Naive thymus-derived CD4-positive, alpha-beta T cell (primary cell): ENCODE measurements around the gene SLC22A2. TPM values are rescaled to one million over a fixed set of nuclear protein-coding genes. Genes with fewer than 3 reads are reported as not detected.

ENCODE experiments used
- ATAC-seq: fragments of 150-1000 bp; cut with Tn5 transposase; 2 replicates; pipeline ENCODE4 v1.10.0; 2021; ENCODE audit warnings: mild to moderate bottlenecking, moderate library complexity
- CTCF ChIA-PET: fragments of 350-600 bp; sonication (Branson Sonifier 250); formaldehyde crosslinking; loops from one replicate; lab custom pipeline; 2021; ENCODE audit warnings: antibody characterized with exemption; lab: Charles Lee
- POLR2A ChIA-PET: fragments of 350-600 bp; sonication (Branson Sonifier 250); formaldehyde crosslinking; loops from one replicate; lab custom pipeline; 2021; ENCODE audit warnings: antibody characterized with exemption, inconsistent platforms; lab: Charles Lee
- DNase-seq, 9 donors: peaks; one replicate each; pipeline versions ENCODE4 v3.0.0 to v3.0.0-alpha.2; 2020 to 2022; ENCODE audit warnings: mixed read lengths in 1 of 9
- H3K27ac ChIP-seq: one replicate; pipeline ENCODE4 v1.7.0; 2013; ENCODE audit warnings: mild to moderate bottlenecking, low read depth, low read length, moderate library complexity
- H3K27me3 ChIP-seq, 2 donors: one replicate each; pipeline ENCODE4 v1.7.0; 2013; ENCODE audit warnings: low read length in 2 of 2, mild to moderate bottlenecking in 2 of 2, moderate library complexity in 2 of 2; ENCODE audit not compliant: control insufficient read depth in 2 of 2, insufficient read depth in 2 of 2
- H3K36me3 ChIP-seq, 3 experiments: 1 replicate in 2 of 3; 2 replicates in 1 of 3; pipeline ENCODE4 v1.7.0; 2013; ENCODE audit warnings: low read length in 3 of 3, mild to moderate bottlenecking in 3 of 3, moderate library complexity in 1 of 3; ENCODE audit not compliant: insufficient read depth in 3 of 3, control insufficient read depth in 2 of 3
- H3K4me1 ChIP-seq, 2 donors: one replicate each; pipeline ENCODE4 v1.7.0; 2013; ENCODE audit warnings: low read length in 2 of 2, mild to moderate bottlenecking in 2 of 2, moderate library complexity in 1 of 2; ENCODE audit not compliant: control insufficient read depth in 2 of 2, insufficient read depth in 2 of 2
- H3K4me3 ChIP-seq: 2 replicates; pipeline ENCODE4 v1.7.0; 2013; ENCODE audit warnings: mild to moderate bottlenecking, low read length
- H3K9me3 ChIP-seq, 3 experiments: 1 replicate in 2 of 3; 2 replicates in 1 of 3; pipeline ENCODE4 v1.7.0; 2013; ENCODE audit warnings: low read length in 3 of 3; ENCODE audit not compliant: control insufficient read depth in 2 of 3
- H3K27ac Mint-ChIP-seq, 9 donors: one replicate each; pipeline ENCODE4 v1.8.0; 2020 to 2022; ENCODE audit warnings: mixed read lengths in 9 of 9, mild to moderate bottlenecking in 8 of 9, moderate library complexity in 5 of 9, inconsistent platforms in 2 of 9
- H3K27me3 Mint-ChIP-seq, 5 donors: one replicate each; pipeline ENCODE4 v1.8.0; 2021 to 2022; ENCODE audit warnings: mixed read lengths in 5 of 5, mild to moderate bottlenecking in 1 of 5
- H3K36me3 Mint-ChIP-seq, 5 donors: one replicate each; pipeline ENCODE4 v1.8.0; 2020 to 2022; ENCODE audit warnings: mixed read lengths in 5 of 5, mild to moderate bottlenecking in 3 of 5, inconsistent platforms in 1 of 5
- H3K4me1 Mint-ChIP-seq, 7 donors: one replicate each; pipeline ENCODE4 v1.8.0; 2020 to 2022; ENCODE audit warnings: mixed read lengths in 7 of 7, mild to moderate bottlenecking in 3 of 7, inconsistent platforms in 1 of 7
- H3K4me3 Mint-ChIP-seq, 10 donors: one replicate each; pipeline ENCODE4 v1.8.0; 2020 to 2022; ENCODE audit warnings: mild to moderate bottlenecking in 10 of 10, mixed read lengths in 10 of 10, moderate library complexity in 6 of 10, inconsistent platforms in 2 of 10
- H3K9me3 Mint-ChIP-seq, 11 donors: one replicate each; pipeline ENCODE4 v1.8.0; 2020 to 2022; ENCODE audit warnings: mixed read lengths in 11 of 11, mild to moderate bottlenecking in 4 of 11, inconsistent platforms in 1 of 11, moderate library complexity in 1 of 11
- intact Hi-C, 2 donors: fragments of 100-400 bp; cut with micrococcal nuclease; formaldehyde crosslinking; loops; one replicate each; pipeline ENCODE4 v1.15.1; 2023
- polyA plus RNA-seq, 2 donors: library from polyadenylated mRNA; unstranded; fragments of 300-500 nt; fragmentation: Illumina TruSeq; gene quantifications; one replicate each; pipeline ENCODE4 v1.2.3, GENCODE V29; 2021
- total RNA-seq, 6 experiments: library from RNA in 5 of 6; stranded (reverse) in 5 of 6; gene quantifications; 1 replicate in 5 of 6; 2 replicates in 1 of 6; pipeline ENCODE4 v1.2.3 and lab custom pipeline; 2021 to 2026

Gene SLC22A2
- total and polyA plus RNA-seq, 7 experiments from 2014 or later = not detected

GRCh38 chr6:160299559-160299958 lies 40.9 kb upstream of the SLC22A2 start:
- ChIA-PET CTCF (no interaction called here), POLR2A (no interaction called here)
- no peaks in the 10 kb centered on the region for H3K27me3 ChIP-seq
- H3K36me3 ChIP-seq = no peaks in the 10 kb centered on the region
- Mint-ChIP-seq H3K27ac (no peak overlapping the region), H3K36me3 (no peaks in the 10 kb centered on the region), H3K27me3 (peaks cover 0 to 18% (median 8%) of the 10 kb centered on the region in 5 donors), H3K4me1 (peaks cover 0 to 4% (median 0%) of the 10 kb centered on the region in 7 donors), H3K9me3 (peaks cover 0 to 6% (median 0%) of the 10 kb centered on the region in 11 donors), H3K4me3 (no peak overlapping the region)
- DNase-seq (no peak), ATAC-seq (no peak)
- H3K4me3 ChIP-seq = no peak overlapping the region
- no peak overlapping the region for H3K27ac ChIP-seq
- no peaks in the 10 kb centered on the region for H3K4me1 ChIP-seq
- intact Hi-C loops = no loop called here
- no peaks in the 10 kb centered on the region for H3K9me3 ChIP-seq

- Histone ChIP-seq H3K27ac (no peak overlapping the region), H3K4me3 (no peak overlapping the region), H3K36me3 (no peaks in the 10 kb centered on the region), H3K27me3 (no peaks in the 10 kb centered on the region), H3K4me1 (no peaks in the 10 kb centered on the region), H3K9me3 (no peaks in the 10 kb centered on the region)
- ChIA-PET CTCF (interaction anchor here (0.6 kb wide), 1 partner anchor 579 kb away, joined by 5 read pairs; no protein-coding TSS in a partner anchor), POLR2A (no interaction called here)
- intact Hi-C loops = no loop called here
- Mint-ChIP-seq H3K36me3 (no peaks in the 10 kb centered on the region), H3K4me3 (no peak overlapping the region), H3K27ac (no peak overlapping the region), H3K4me1 (peaks cover 0 to 4% (median 0%) of the 10 kb centered on the region in 7 donors), H3K9me3 (peaks cover 0 to 4% (median 0%) of the 10 kb centered on the region in 11 donors), H3K27me3 (peaks cover 0 to 17% (median 9%) of the 10 kb centered on the region in 5 donors)
- DNase-seq = no peak
- no peak for ATAC-seq
These were observed 39.5 kb upstream of the SLC22A2 start for GRCh38 chr6:160298121-160298520.

- Histone ChIP-seq H3K4me3 (no peak overlapping the region), H3K27me3 (no peaks in the 10 kb centered on the region), H3K36me3 (no peaks in the 10 kb centered on the region), H3K9me3 (no peaks in the 10 kb centered on the region), H3K4me1 (no peaks in the 10 kb centered on the region), H3K27ac (no peak overlapping the region)
- no peaks in the 10 kb centered on the region for H3K36me3 Mint-ChIP-seq
- H3K4me1 Mint-ChIP-seq = peaks cover 0 to 4% (median 0%) of the 10 kb centered on the region in 7 donors
- ChIA-PET CTCF (no interaction called here), POLR2A (no interaction called here)
- H3K4me3 Mint-ChIP-seq = no peak overlapping the region
- intact Hi-C loops = no loop called here
- H3K27ac Mint-ChIP-seq = no peak overlapping the region
- ATAC-seq = no peak
- no peak for DNase-seq
- H3K9me3 Mint-ChIP-seq = peaks cover 0 to 3% (median 0%) of the 10 kb centered on the region in 11 donors
- H3K27me3 Mint-ChIP-seq = peaks cover 0 to 16% (median 9%) of the 10 kb centered on the region in 5 donors
These were observed 38.7 kb upstream of the SLC22A2 start for GRCh38 chr6:160297310-160297709.

GRCh38 chr6:160293844-160294243 lies 35.2 kb upstream of the SLC22A2 start:
- Histone ChIP-seq H3K27ac (no peak overlapping the region), H3K27me3 (no peaks in the 10 kb centered on the region), H3K9me3 (no peaks in the 10 kb centered on the region), H3K4me3 (no peak overlapping the region), H3K4me1 (no peaks in the 10 kb centered on the region), H3K36me3 (no peaks in the 10 kb centered on the region)
- POLR2A ChIA-PET = no interaction called here
- no peaks in the 10 kb centered on the region for H3K4me1 Mint-ChIP-seq
- H3K27me3 Mint-ChIP-seq = peaks cover 6 to 32% (median 29%) of the 10 kb centered on the region in 5 donors
- CTCF ChIA-PET = no interaction called here
- no peak overlapping the region for H3K27ac Mint-ChIP-seq
- DNase-seq (no peak), ATAC-seq (no peak)
- no peak overlapping the region for H3K4me3 Mint-ChIP-seq
- intact Hi-C loops = no loop called here
- H3K36me3 Mint-ChIP-seq = no peaks in the 10 kb centered on the region
- H3K9me3 Mint-ChIP-seq = no peaks in the 10 kb centered on the region

- Histone ChIP-seq H3K36me3 (no peaks in the 10 kb centered on the region), H3K9me3 (no peaks in the 10 kb centered on the region), H3K4me3 (no peak overlapping the region), H3K27me3 (peaks cover 0 to 3% of the 10 kb centered on the region in 2 donors), H3K4me1 (no peaks in the 10 kb centered on the region), H3K27ac (no peak overlapping the region)
- no peak for ATAC-seq
- Mint-ChIP-seq H3K4me1 (no peaks in the 10 kb centered on the region), H3K27ac (no peak overlapping the region), H3K4me3 (no peak overlapping the region), H3K9me3 (peaks cover 0 to 12% (median 0%) of the 10 kb centered on the region in 11 donors), H3K27me3 (peaks cover 28 to 57% (median 46%) of the 10 kb centered on the region in 5 donors), H3K36me3 (no peaks in the 10 kb centered on the region)
- intact Hi-C loops = no loop called here
- POLR2A ChIA-PET = no interaction called here
- CTCF ChIA-PET = interaction anchor here (0.6 kb wide), 1 partner anchor 263 kb away, joined by 3 read pairs; no protein-coding TSS in a partner anchor
- no peak for DNase-seq
These were observed 27.0 kb upstream of the SLC22A2 start for GRCh38 chr6:160285541-160286105.

GRCh38 chr6:160284575-160284974 lies 26.0 kb upstream of the SLC22A2 start:
- ChIA-PET POLR2A (no interaction called here), CTCF (no interaction called here)
- Histone ChIP-seq H3K4me1 (no peaks in the 10 kb centered on the region), H3K9me3 (no peaks in the 10 kb centered on the region), H3K27me3 (peaks cover 0 to 3% of the 10 kb centered on the region in 2 donors), H3K27ac (no peak overlapping the region), H3K4me3 (no peak overlapping the region), H3K36me3 (no peaks in the 10 kb centered on the region)
- Mint-ChIP-seq H3K27ac (no peak overlapping the region), H3K36me3 (no peaks in the 10 kb centered on the region), H3K27me3 (peaks cover 28 to 51% (median 42%) of the 10 kb centered on the region in 5 donors), H3K4me1 (no peaks in the 10 kb centered on the region), H3K4me3 (no peak overlapping the region), H3K9me3 (peaks cover 0 to 12% (median 0%) of the 10 kb centered on the region in 11 donors)
- DNase-seq (no peak), ATAC-seq (no peak)
- intact Hi-C loops = no loop called here

GRCh38 chr6:160282444-160282843 lies 23.8 kb upstream of the SLC22A2 start:
- Histone ChIP-seq H3K4me3 (no peak overlapping the region), H3K27ac (no peak overlapping the region), H3K36me3 (no peaks in the 10 kb centered on the region), H3K27me3 (peaks cover 0 to 3% of the 10 kb centered on the region in 2 donors), H3K4me1 (no peaks in the 10 kb centered on the region), H3K9me3 (no peaks in the 10 kb centered on the region)
- intact Hi-C loops = no loop called here
- ChIA-PET POLR2A (no interaction called here), CTCF (no interaction called here)
- peaks cover 0 to 12% (median 0%) of the 10 kb centered on the region in 11 donors for H3K9me3 Mint-ChIP-seq
- H3K4me1 Mint-ChIP-seq = no peaks in the 10 kb centered on the region
- H3K36me3 Mint-ChIP-seq = no peaks in the 10 kb centered on the region
- no peak overlapping the region for H3K4me3 Mint-ChIP-seq
- no peak for DNase-seq
- no peak for ATAC-seq
- H3K27me3 Mint-ChIP-seq = peaks cover 24 to 46% (median 31%) of the 10 kb centered on the region in 5 donors
- no peak overlapping the region for H3K27ac Mint-ChIP-seq
